HEK293 (cell line): Measurements from ENCODE around the gene ST3GAL5.

ENCODE experiments used
- CTCF ChIA-PET: fragments of 350-600 bp; formaldehyde crosslinking; extraction: SDS; loops from one replicate; lab custom pipeline; 2021; ENCODE audit warnings: antibody characterized with exemption; lab: Yijun Ruan, JAX
- POLR2A ChIA-PET: fragments of 300-600 bp; formaldehyde crosslinking; extraction: SDS; loops from one replicate; lab custom pipeline; 2020; ENCODE audit warnings: antibody characterized with exemption, inconsistent platforms; lab: Yijun Ruan, JAX
- H3K27ac ChIP-seq: fragments of 200-500 bp; sonication (Bioruptor generic); 2 replicates; pipeline ENCODE4 v1.5.1; 2014; ENCODE audit warnings: low read depth, low read length, control low read depth, inconsistent platforms; ENCODE audit errors: extremely low read depth
- H3K36me3 ChIP-seq, 2 experiments: fragments of 200-500 bp in 1 of 2; sonication (Bioruptor generic) in 1 of 2; 1 replicate in 1 of 2; 2 replicates in 1 of 2; pipeline ENCODE4 v1.5.1; 2014 to 2017; ENCODE audit warnings: inconsistent platforms in 2 of 2, low read length in 2 of 2; ENCODE audit not compliant: control insufficient read depth in 2 of 2, insufficient read depth in 1 of 2
- H3K4me1 ChIP-seq: fragments of 200-500 bp; sonication (Bioruptor generic); 2 replicates; pipeline ENCODE4 v1.5.1; 2014; ENCODE audit warnings: mild to moderate bottlenecking, low read length, inconsistent platforms; ENCODE audit not compliant: control insufficient read depth, insufficient read depth
- H3K4me3 ChIP-seq: 2 replicates; pipeline ENCODE4 v1.5.1; 2011; ENCODE audit warnings: low read depth, mild to moderate bottlenecking, control low read depth, low read length, moderate library complexity
- H3K9me3 ChIP-seq: fragments of 200-500 bp; sonication (Bioruptor generic); 2 replicates; pipeline ENCODE4 v1.5.1; 2014; ENCODE audit warnings: low read depth, low read length, inconsistent platforms; ENCODE audit not compliant: control insufficient read depth, insufficient read depth
- BCL11B ChIP-seq: fragments of 450-650 bp; formaldehyde crosslinking; IDR thresholded peaks from 2 replicates; pipeline ENCODE4 v1.5.1; 2016; ENCODE audit warnings: low read depth, missing biosample characterization, missing genetic modification characterization
- ELK4 ChIP-seq: IDR thresholded peaks from 2 replicates; pipeline ENCODE4 v1.6.1; 2011; ENCODE audit warnings: mild to moderate bottlenecking, low read depth, low read length, borderline replicate concordance
- GLI4 ChIP-seq: fragments of 450-650 bp; formaldehyde crosslinking; IDR thresholded peaks from 2 replicates; pipeline ENCODE4 v1.5.1; 2016; ENCODE audit warnings: missing biosample characterization, missing genetic modification characterization
- HOXA7 ChIP-seq: sonication (generic); formaldehyde crosslinking; IDR thresholded peaks from 2 replicates; pipeline ENCODE4 v1.8.1; 2022; ENCODE audit warnings: missing genetic modification reagents, borderline replicate concordance
- MZF1 ChIP-seq: fragments of 450-650 bp; formaldehyde crosslinking; IDR thresholded peaks from 2 replicates; pipeline ENCODE4 v1.5.1; 2017; ENCODE audit warnings: missing biosample characterization, missing genetic modification characterization, borderline replicate concordance
- REST ChIP-seq: fragments of 450-650 bp; formaldehyde crosslinking; IDR thresholded peaks from 2 replicates; pipeline ENCODE4 v1.5.1; 2016; ENCODE audit warnings: missing biosample characterization, missing genetic modification characterization
- SCRT1 ChIP-seq: fragments of 450-650 bp; formaldehyde crosslinking; IDR thresholded peaks from 2 replicates; pipeline ENCODE4 v1.5.1; 2016; ENCODE audit warnings: missing biosample characterization, missing genetic modification characterization, borderline replicate concordance
- WT1 ChIP-seq: fragments of 450-650 bp; formaldehyde crosslinking; IDR thresholded peaks from 2 replicates; pipeline ENCODE4 v1.5.1; 2016; ENCODE audit warnings: missing biosample characterization, missing genetic modification characterization
- ZBTB8A ChIP-seq: fragments of 450-650 bp; formaldehyde crosslinking; IDR thresholded peaks from 2 replicates; pipeline ENCODE4 v1.5.1; 2016; ENCODE audit warnings: missing biosample characterization, missing genetic modification characterization
- ZIC2 ChIP-seq: fragments of 450-650 bp; formaldehyde crosslinking; IDR thresholded peaks from 2 replicates; pipeline ENCODE4 v1.5.1; 2016; ENCODE audit warnings: missing biosample characterization, missing genetic modification characterization
- ZNF133 ChIP-seq: fragments of 450-650 bp; formaldehyde crosslinking; IDR thresholded peaks from 2 replicates; pipeline ENCODE4 v1.5.1; 2016; ENCODE audit warnings: missing biosample characterization, missing genetic modification characterization
- ZNF202 ChIP-seq: fragments of 450-650 bp; formaldehyde crosslinking; IDR thresholded peaks from 2 replicates; pipeline ENCODE4 v1.5.1; 2016; ENCODE audit warnings: missing biosample characterization, missing genetic modification characterization, borderline replicate concordance
- ZNF221 ChIP-seq: fragments of 450-650 bp; formaldehyde crosslinking; IDR thresholded peaks from 2 replicates; pipeline ENCODE4 v1.5.1; 2017; ENCODE audit warnings: missing biosample characterization, missing genetic modification characterization, borderline replicate concordance
- ZNF302 ChIP-seq: fragments of 450-650 bp; formaldehyde crosslinking; IDR thresholded peaks from 2 replicates; pipeline ENCODE4 v1.5.1; 2016; ENCODE audit warnings: missing biosample characterization, missing genetic modification characterization, low read depth
- ZNF324 ChIP-seq: fragments of 450-650 bp; formaldehyde crosslinking; IDR thresholded peaks from 2 replicates; pipeline ENCODE4 v1.5.1; 2016; ENCODE audit warnings: missing biosample characterization, missing genetic modification characterization
- ZNF341 ChIP-seq: fragments of 450-650 bp; formaldehyde crosslinking; IDR thresholded peaks from 2 replicates; pipeline ENCODE4; 2016; ENCODE audit warnings: low read depth, missing biosample characterization, missing genetic modification characterization
- ZNF362 ChIP-seq: fragments of 450-650 bp; formaldehyde crosslinking; IDR thresholded peaks from 2 replicates; pipeline ENCODE4 v1.5.1; 2016; ENCODE audit warnings: missing biosample characterization, missing genetic modification characterization
- ZNF391 ChIP-seq: fragments of 450-650 bp; formaldehyde crosslinking; IDR thresholded peaks from 2 replicates; pipeline ENCODE4 v1.5.1; 2016; ENCODE audit warnings: low read depth, missing biosample characterization, missing genetic modification characterization, borderline replicate concordance
- ZNF404 ChIP-seq: fragments of 450-650 bp; formaldehyde crosslinking; IDR thresholded peaks from 2 replicates; pipeline ENCODE4 v1.5.1; 2017; ENCODE audit warnings: missing biosample characterization, missing genetic modification characterization
- ZNF529 ChIP-seq: fragments of 450-650 bp; formaldehyde crosslinking; IDR thresholded peaks from 2 replicates; pipeline ENCODE4 v1.5.1; 2017; ENCODE audit warnings: missing genetic modification characterization, missing biosample characterization; ENCODE audit not compliant: insufficient replicate concordance
- ZNF747 ChIP-seq: fragments of 450-650 bp; formaldehyde crosslinking; IDR thresholded peaks from 2 replicates; pipeline ENCODE4 v1.5.1; 2016; ENCODE audit warnings: missing biosample characterization, missing genetic modification characterization
- ZNF791 ChIP-seq: fragments of 450-650 bp; formaldehyde crosslinking; IDR thresholded peaks from 2 replicates; pipeline ENCODE4 v1.5.1; 2016; ENCODE audit warnings: missing biosample characterization, missing genetic modification characterization
- ZNF830 ChIP-seq: fragments of 450-650 bp; IDR thresholded peaks from 2 replicates; pipeline ENCODE4 v1.5.0; 2018; ENCODE audit warnings: missing biosample characterization, missing genetic modification characterization, low read depth, mild to moderate bottlenecking, moderate library complexity
- ZNF843 ChIP-seq: fragments of 450-650 bp; formaldehyde crosslinking; IDR thresholded peaks from 2 replicates; pipeline ENCODE4 v1.5.1; 2016; ENCODE audit warnings: missing biosample characterization, missing genetic modification characterization

Gene ST3GAL5

GRCh38 chr2:85828725-85829124 is 60.1 kb downstream of the ST3GAL5 start:
- H3K4me3 ChIP-seq, result no peak overlapping the region
- no peaks in the 10 kb centered on the region for H3K9me3 ChIP-seq
- no peak overlapping the region for H3K27ac ChIP-seq
- H3K4me1 ChIP-seq, result no peaks in the 10 kb centered on the region
- ChIA-PET CTCF (interaction anchor here (0.6 to 12.5 kb wide), 8 partner anchors 10 to 285 kb away, joined by 3 to 216 read pairs (median 4); no protein-coding TSS in a partner anchor), POLR2A (no interaction called here)
- TF ChIP-seq ZNF221 (tag by site-specific recombination) (no peak), ZNF830 (tag by site-specific recombination) (no peak), ZNF529 (tag by site-specific recombination) (no peak), GLI4 (tag by site-specific recombination) (no peak), ZNF302 (no peak), ZNF362 (tag by site-specific recombination) (no peak), ZNF202 (no peak), ZNF133 (no peak), ZIC2 (tag by site-specific recombination) (no peak), ZNF747 (tag by site-specific recombination) (no peak), ZNF391 (no peak)
- H3K36me3 ChIP-seq, result no peaks in the 10 kb centered on the region

- Histone ChIP-seq H3K4me1 (no peaks in the 10 kb centered on the region), H3K4me3 (no peak overlapping the region), H3K36me3 (no peaks in the 10 kb centered on the region), H3K27ac (no peak overlapping the region), H3K9me3 (no peaks in the 10 kb centered on the region)
- ChIA-PET POLR2A (interaction anchor here (1.1 to 1.8 kb wide), 2 partner anchors 249 to 278 kb away, joined by 4 to 11 read pairs; partner anchors contain the start of genes POLR1A and PTCD3), CTCF (interaction anchor here (0.5 to 12.5 kb wide), 48 partner anchors 8 to 544 kb away, joined by 3 to 216 read pairs (median 4); partner anchors contain the start of genes POLR1A, PTCD3 and ST3GAL5)
- no peak for TF ChIP-seq ZNF324
- no peak for TF ChIP-seq ZNF843 (tag by site-specific recombination)
- no peak for TF ChIP-seq HOXA7 (CRISPR knock-in tag)
- TF ChIP-seq WT1 (tag by site-specific recombination), result no peak
- TF ChIP-seq ZNF404, result no peak
- TF ChIP-seq MZF1, result no peak
- TF ChIP-seq ELK4, result no peak
- TF ChIP-seq ZNF341 (tag by site-specific recombination), result no peak
- no peak for TF ChIP-seq BCL11B
- TF ChIP-seq SCRT1, result no peak
- no peak for TF ChIP-seq REST (tag by site-specific recombination)
- no peak for TF ChIP-seq ZBTB8A
- TF ChIP-seq ZNF791 (tag by site-specific recombination), result no peak
Observed at GRCh38 chr2:85827879-85828569, 60.8 kb downstream of the ST3GAL5 start.
